GM23248 (cell line): ENCODE data around the gene FOXL3. TPM values are rescaled to one million over a fixed set of nuclear protein-coding genes. Genes with fewer than 3 reads are reported as not detected.

ENCODE experiments used
- DNase-seq: peaks from one replicate; pipeline ENCODE4 v3.0.0-alpha.2; 2015
- H2AFZ ChIP-seq: fragments of 200-600 bp; sonication (generic); 2 replicates; pipeline ENCODE4 v1.6.1; 2016; ENCODE audit warnings: antibody characterized with exemption
- H3F3A ChIP-seq: fragments of 200-600 bp; sonication (generic); 2 replicates; pipeline ENCODE4 v1.6.1; 2016; ENCODE audit warnings: mild to moderate bottlenecking, antibody characterized with exemption, mixed run types; ENCODE audit not compliant: insufficient read depth
- H3K27ac ChIP-seq: fragments of 200-600 bp; sonication (generic); 2 replicates; pipeline ENCODE4 v1.5.1; 2016; ENCODE audit warnings: mild to moderate bottlenecking
- H3K27me3 ChIP-seq: fragments of 200-600 bp; sonication (generic); replicated peaks from 2 replicates; pipeline ENCODE4 v1.6.1; 2016; ENCODE audit warnings: mild to moderate bottlenecking; ENCODE audit not compliant: insufficient read depth
- H3K36me3 ChIP-seq: fragments of 200-600 bp; sonication (generic); 2 replicates; pipeline ENCODE4 v1.6.1; 2016; ENCODE audit warnings: low read depth, mild to moderate bottlenecking
- H3K4me1 ChIP-seq: fragments of 200-600 bp; sonication (generic); 2 replicates; pipeline ENCODE4 v1.6.1; 2016; ENCODE audit warnings: mild to moderate bottlenecking; ENCODE audit not compliant: insufficient read depth
- H3K4me2 ChIP-seq: fragments of 200-600 bp; sonication (generic); one replicate; pipeline ENCODE4 v1.6.1; 2016; ENCODE audit warnings: mild to moderate bottlenecking; ENCODE audit not compliant: unreplicated experiment
- H3K4me3 ChIP-seq: fragments of 200-600 bp; sonication (generic); 2 replicates; pipeline ENCODE4 v1.5.1; 2016; ENCODE audit warnings: mild to moderate bottlenecking
- H3K79me2 ChIP-seq: fragments of 200-600 bp; sonication (generic); 2 replicates; pipeline ENCODE4 v1.6.1; 2016; ENCODE audit warnings: mild to moderate bottlenecking; ENCODE audit not compliant: insufficient read depth
- H3K9ac ChIP-seq: fragments of 200-600 bp; sonication (generic); 2 replicates; pipeline ENCODE4 v1.6.1; 2016; ENCODE audit warnings: mild to moderate bottlenecking
- H3K9me2 ChIP-seq: fragments of 200-600 bp; sonication (generic); 2 replicates; pipeline ENCODE4 v1.6.1; 2016; ENCODE audit warnings: mixed run types, mild to moderate bottlenecking, moderate library complexity; ENCODE audit not compliant: insufficient read depth
- H3K9me3 ChIP-seq: fragments of 200-600 bp; sonication (generic); one replicate; pipeline ENCODE4 v1.6.1; 2017; ENCODE audit warnings: low read depth
- H4K20me1 ChIP-seq: fragments of 200-600 bp; sonication (generic); 2 replicates; pipeline ENCODE4 v1.6.0; 2016; ENCODE audit not compliant: insufficient read depth
- EZH2 ChIP-seq: fragments of 200-600 bp; sonication (generic); IDR thresholded peaks from 2 replicates; pipeline ENCODE4 v1.6.1; 2018; ENCODE audit warnings: antibody characterized with exemption, mild to moderate bottlenecking; ENCODE audit not compliant: insufficient read depth, poor library complexity, severe bottlenecking
- EZH2phosphoT487 ChIP-seq: fragments of 200-600 bp; sonication (generic); IDR thresholded peaks from 2 replicates; pipeline ENCODE4 v1.6.1; 2018; ENCODE audit warnings: antibody characterized with exemption, moderate library complexity, mild to moderate bottlenecking, low read depth; ENCODE audit not compliant: insufficient read depth
- WGBS, 2 experiments: methylation state at CpG; one replicate each; pipeline ENCODE4 v1.1.6; 2015 to 2017; ENCODE audit warnings: low lambda C conversion rate in 2 of 2, low coverage in 1 of 2; ENCODE audit errors: missing lambda C conversion rate in 2 of 2; 5-methylcytosine and 5-hydroxymethylcytosine counted together
- in situ Hi-C: fragments of 300-500 bp; cut with MboI; formaldehyde crosslinking; loops from 2 replicates; pipeline ENCODE4 v1.15.0; 2020
- polyA plus RNA-seq: library from polyadenylated mRNA; unstranded; fragments of >200 nt; fragmentation: Nextera tagmentation; extraction: Ambion mirVana; gene quantifications from 2 replicates; pipeline ENCODE4 v1.2.1, GENCODE V29; 2016
- total RNA-seq: library from RNA; depleted of rRNA; stranded (reverse); fragments of >200 nt; shearing (Covaris generic); gene quantifications from 2 replicates; pipeline ENCODE4 v1.2.3, GENCODE V29; 2014

FOXL3 gene
- total and polyA plus RNA-seq, 2 experiments from 2014 or later, result not detected

DNA sequence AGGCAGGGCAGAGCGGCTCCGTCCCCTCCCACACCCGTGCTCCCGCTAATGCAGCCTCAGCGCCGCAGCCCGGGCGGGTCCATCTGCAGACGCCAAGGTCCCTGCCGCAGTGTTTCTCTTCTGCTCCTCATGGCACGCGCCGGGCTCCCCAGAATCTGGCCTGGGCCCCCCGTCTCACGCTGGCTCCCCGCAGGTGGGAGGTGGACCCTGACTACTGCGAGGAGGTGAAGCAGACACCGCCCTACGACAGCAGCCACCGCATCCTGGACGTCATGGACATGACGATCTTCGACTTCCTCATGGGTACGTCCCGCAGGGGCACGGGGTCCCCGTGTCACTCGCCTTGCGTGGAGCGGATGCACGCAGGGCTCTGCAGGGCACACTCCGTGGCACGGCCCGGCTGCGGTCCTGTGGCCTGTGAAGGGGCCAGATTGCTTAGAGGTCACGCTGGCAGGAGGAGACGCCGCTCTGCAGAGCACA, 33.5 kb upstream of the FOXL3 start:
- no peak overlapping the region for H3K27ac ChIP-seq
- peaks cover 4% of the 10 kb centered on the region; the same call in 1 of the 2 replicates for H3F3A ChIP-seq
- peaks cover 28% of the 10 kb centered on the region; the same call in 1 of the 2 replicates for H3K36me3 ChIP-seq
- H3K9me2 ChIP-seq, result no peaks in the 10 kb centered on the region
- no peaks in the 10 kb centered on the region for H3K9me3 ChIP-seq
- H2AFZ ChIP-seq, result no peak overlapping the region
- 97 to 98% methylated on average over 30 to 38 of the region's 38 CpGs for WGBS, 2 experiments
- no peaks in the 10 kb centered on the region for H3K79me2 ChIP-seq
- H3K27me3 ChIP-seq, result no peaks in the 10 kb centered on the region
- no peak for TF ChIP-seq EZH2
- no peak for TF ChIP-seq EZH2phosphoT487
- no peak overlapping the region for H3K9ac ChIP-seq
- in situ Hi-C loops, result no loop called here
- no peaks in the 10 kb centered on the region for H4K20me1 ChIP-seq
- no peak overlapping the region for H3K4me3 ChIP-seq
- DNase-seq, result no peak
- no peak overlapping the region for H3K4me2 ChIP-seq
- no peaks in the 10 kb centered on the region for H3K4me1 ChIP-seq

DNA sequence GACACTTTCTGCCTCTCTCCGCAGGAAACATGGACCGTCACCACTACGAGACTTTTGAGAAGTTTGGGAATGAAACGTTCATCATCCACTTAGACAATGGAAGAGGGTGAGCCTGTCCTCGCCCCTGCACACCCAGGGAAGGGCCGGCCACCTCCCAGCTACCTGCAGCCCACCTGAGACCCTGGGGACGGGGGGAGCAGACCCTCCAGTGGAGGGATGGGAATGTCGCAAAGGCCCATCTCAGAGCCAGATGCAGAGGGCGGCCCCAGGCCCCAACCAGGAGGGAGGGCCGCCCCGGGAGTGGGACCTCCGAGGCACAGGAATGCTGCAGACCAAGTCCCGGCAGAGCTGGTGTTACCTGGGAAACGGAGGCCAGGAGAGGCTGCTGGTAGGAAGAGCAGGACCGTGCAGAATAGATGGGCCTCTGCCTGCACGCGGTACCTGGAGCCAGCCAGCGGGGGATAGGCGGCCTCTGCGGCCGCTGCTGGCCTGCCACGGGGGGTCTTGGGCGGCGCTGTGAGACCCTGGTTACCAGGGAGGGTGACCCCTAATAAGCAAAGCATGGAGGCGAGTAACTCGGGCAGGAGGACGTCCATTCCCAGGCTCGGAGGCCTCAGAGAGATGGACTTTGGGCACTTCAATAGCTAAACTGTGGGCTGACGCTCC, 32.9 kb upstream of the FOXL3 start:
- WGBS, 2 experiments, result 90 to 93% methylated on average over 27 to 29 of the region's 29 CpGs
- Histone ChIP-seq H3K9me3 (no peaks in the 10 kb centered on the region), H3K27ac (no peak overlapping the region), H3K36me3 (peaks cover 26% of the 10 kb centered on the region; the same call in 1 of the 2 replicates), H2AFZ (no peak overlapping the region), H3K9me2 (no peaks in the 10 kb centered on the region), H3K9ac (no peak overlapping the region), H3K4me1 (no peaks in the 10 kb centered on the region), H4K20me1 (no peaks in the 10 kb centered on the region), H3F3A (peaks cover 10% of the 10 kb centered on the region; the same call in 1 of the 2 replicates), H3K27me3 (no peaks in the 10 kb centered on the region), H3K4me2 (no peak overlapping the region), H3K4me3 (no peak overlapping the region), H3K79me2 (no peaks in the 10 kb centered on the region)
- in situ Hi-C loops, result no loop called here
- no peak for TF ChIP-seq EZH2phosphoT487
- TF ChIP-seq EZH2, result no peak
- no peak for DNase-seq

DNA sequence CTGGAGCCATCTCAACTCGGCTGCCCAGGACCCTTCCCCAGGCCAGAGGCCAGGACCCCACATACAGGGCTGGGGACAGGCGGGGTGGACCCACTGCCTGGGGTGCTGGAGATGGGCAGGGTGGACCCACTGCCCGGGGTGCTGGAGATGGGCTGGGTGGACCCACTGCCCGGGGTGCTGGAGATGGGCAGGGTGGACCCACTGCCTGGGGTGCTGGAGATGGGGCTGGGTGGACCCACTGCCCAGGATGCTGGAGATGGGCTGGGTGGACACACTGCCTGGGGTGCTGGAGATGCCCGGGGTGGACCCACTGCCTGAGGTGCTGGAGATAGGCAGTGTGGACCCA, 32.4 kb upstream of the FOXL3 start:
- Histone ChIP-seq H3F3A (peaks cover 15% of the 10 kb centered on the region), H3K9ac (no peak overlapping the region), H4K20me1 (no peaks in the 10 kb centered on the region), H3K4me2 (no peak overlapping the region), H2AFZ (no peak overlapping the region), H3K9me3 (no peaks in the 10 kb centered on the region), H3K27ac (no peak overlapping the region), H3K27me3 (no peaks in the 10 kb centered on the region), H3K9me2 (no peaks in the 10 kb centered on the region), H3K79me2 (no peaks in the 10 kb centered on the region), H3K4me1 (no peaks in the 10 kb centered on the region), H3K36me3 (peaks cover 26% of the 10 kb centered on the region; the same call in 1 of the 2 replicates), H3K4me3 (no peak overlapping the region)
- DNase-seq, result no peak
- in situ Hi-C loops, result no loop called here
- TF ChIP-seq EZH2, result no peak
- TF ChIP-seq EZH2phosphoT487, result no peak
- 59 to 100% methylated on average over 2 to 5 of the region's 5 CpGs for WGBS, 2 experiments

DNA sequence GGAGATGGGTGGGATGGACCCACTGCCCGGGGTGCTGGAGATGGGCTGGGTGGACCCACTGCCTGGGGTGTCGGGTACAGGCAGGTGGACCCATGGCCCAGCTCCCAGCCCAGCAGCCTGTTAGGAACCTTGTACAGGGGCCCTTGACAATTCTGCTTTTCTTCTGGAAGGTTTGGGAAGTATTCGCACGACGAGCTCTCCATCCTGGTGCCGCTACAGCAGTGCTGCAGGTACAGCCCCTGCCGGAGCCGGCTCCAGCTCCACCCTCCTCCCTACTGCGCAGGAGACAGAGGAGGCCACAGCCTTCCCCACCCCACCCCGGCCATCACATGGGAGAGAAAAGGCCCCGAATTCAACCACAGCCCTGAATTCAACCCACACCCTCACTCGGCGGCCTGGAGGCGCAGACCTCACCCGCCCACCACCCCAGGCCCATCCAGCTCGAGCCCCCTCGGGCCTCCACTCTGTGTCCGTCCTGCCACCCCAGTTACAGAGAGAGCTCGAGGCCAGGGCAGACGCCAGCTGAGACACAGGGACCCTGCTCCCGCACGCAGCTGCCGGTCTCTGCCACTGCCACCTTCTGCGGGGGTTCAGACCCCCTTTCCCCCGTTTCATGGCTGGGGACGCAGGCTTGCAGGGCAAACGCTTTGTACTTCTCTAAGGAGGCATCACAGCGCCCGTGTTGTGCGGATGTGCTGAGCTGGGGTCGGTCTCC, 31.3 kb upstream of the FOXL3 start:
- peaks cover 16% of the 10 kb centered on the region for H3F3A ChIP-seq
- no peaks in the 10 kb centered on the region for H3K4me1 ChIP-seq
- no peak for DNase-seq
- H3K36me3 ChIP-seq, result peaks cover 22% of the 10 kb centered on the region; the same call in 1 of the 2 replicates
- 94 to 98% methylated on average over 25 to 31 of the region's 31 CpGs for WGBS, 2 experiments
- no peaks in the 10 kb centered on the region for H4K20me1 ChIP-seq
- H3K9ac ChIP-seq, result no peak overlapping the region
- no peak overlapping the region for H3K4me2 ChIP-seq
- no peaks in the 10 kb centered on the region for H3K79me2 ChIP-seq
- H3K27me3 ChIP-seq, result no peaks in the 10 kb centered on the region
- TF ChIP-seq EZH2phosphoT487 (no peak), EZH2 (no peak)
- no peak overlapping the region for H3K4me3 ChIP-seq
- no peaks in the 10 kb centered on the region for H3K9me2 ChIP-seq
- H3K9me3 ChIP-seq, result no peaks in the 10 kb centered on the region
- in situ Hi-C loops, result no loop called here
- H2AFZ ChIP-seq, result no peak overlapping the region
- no peak overlapping the region for H3K27ac ChIP-seq
